Measurements from ENCODE around the gene AHR.

- no peak for TF ChIP-seq CTCF (IDR thresholded peaks at IDR 0.05)
- TF ChIP-seq ZFX (IDR thresholded peaks at IDR 0.05; ENCODE audit: borderline replicate concordance), result no peak
Observed at GRCh38 chr7:17374157-17374556, 75.7 kb downstream of the AHR start.

Data from 22Rv1 (cell line).